ENCODE measurements around the gene RNF222.

RNF222 gene

GRCh38 chr17:8397636-8398035 lies at the start of gene RNF222:
Gene RNF222, minus strand, starts transcription at chr17:8397827. Its CDS starts 4,366 bp downstream, at chr17:8393461.
- FAIRE-seq: no peak

GRCh38 chr17:8445536-8445935 lies 47.9 kb upstream of the RNF222 start:
- no peak for FAIRE-seq
- no peak for DNase-seq (ENCODE audit: low spot score)

More at GRCh38 chr17:8397636-8398035, at the start of gene RNF222:
- no peak for DNase-seq (ENCODE audit: low spot score)

GRCh38 chr17:8444494-8444893 lies 46.9 kb upstream of the RNF222 start:
- FAIRE-seq (no peak), DNase-seq (ENCODE audit: low spot score) (no peak)

- no peak for FAIRE-seq
- DNase-seq (ENCODE audit: low spot score): no peak
Observed at GRCh38 chr17:8443756-8444155, 46.1 kb upstream of the RNF222 start.

GRCh38 chr17:8442310-8442709 lies 44.7 kb upstream of the RNF222 start:
- FAIRE-seq: no peak
- no peak for DNase-seq (ENCODE audit: low spot score)

GRCh38 chr17:8441690-8442089 lies 44.1 kb upstream of the RNF222 start:
- FAIRE-seq: no peak

GRCh38 chr17:8439681-8440080 lies 42.1 kb upstream of the RNF222 start:
- FAIRE-seq (no peak), DNase-seq (ENCODE audit: low spot score) (no peak)

More at GRCh38 chr17:8441690-8442089, 44.1 kb upstream of the RNF222 start:
- DNase-seq (ENCODE audit: low spot score): no peak

GRCh38 chr17:8438441-8438840 lies 40.8 kb upstream of the RNF222 start:
- DNase-seq (ENCODE audit: low spot score): no peak
- no peak for FAIRE-seq

GRCh38 chr17:8436844-8437171 lies 39.2 kb upstream of the RNF222 start:
- DNase-seq (ENCODE audit: low spot score) (no peak), FAIRE-seq (no peak)

GRCh38 chr17:8436169-8436843 lies 38.7 kb upstream of the RNF222 start:
- no peak for FAIRE-seq

GRCh38 chr17:8435245-8436168 lies 37.9 kb upstream of the RNF222 start, which contains the start of gene NDEL1:
Gene NDEL1, plus strand, starts transcription at chr17:8435884. Its CDS starts 8,388 bp downstream, at chr17:8444272.
- DNase-seq (ENCODE audit: low spot score) (peak; percentile 88), FAIRE-seq (no peak)

More at GRCh38 chr17:8436169-8436843, 38.7 kb upstream of the RNF222 start:
- DNase-seq (ENCODE audit: low spot score): peak; percentile 6

- FAIRE-seq (no peak), DNase-seq (ENCODE audit: low spot score) (peak; percentile 8)
Observed at GRCh38 chr17:8430966-8431365, 33.3 kb upstream of the RNF222 start.

GRCh38 chr17:8426802-8427201 lies 29.2 kb upstream of the RNF222 start:
- FAIRE-seq (no peak), DNase-seq (ENCODE audit: low spot score) (no peak)

- no peak for DNase-seq (ENCODE audit: low spot score)
- FAIRE-seq: no peak
Observed at GRCh38 chr17:8426094-8426720, 28.6 kb upstream of the RNF222 start.

GRCh38 chr17:8421571-8421970 lies 23.9 kb upstream of the RNF222 start:
- FAIRE-seq (no peak), DNase-seq (ENCODE audit: low spot score) (no peak)

GRCh38 chr17:8420041-8420934 lies 22.7 kb upstream of the RNF222 start:
- peak; percentile 6 for DNase-seq (ENCODE audit: low spot score)

GRCh38 chr17:8419305-8419704 lies 21.7 kb upstream of the RNF222 start:
- no peak for DNase-seq (ENCODE audit: low spot score)
- FAIRE-seq: no peak

More at GRCh38 chr17:8420041-8420934, 22.7 kb upstream of the RNF222 start:
- FAIRE-seq: no peak

- DNase-seq (ENCODE audit: low spot score) (no peak), FAIRE-seq (no peak)
Observed at GRCh38 chr17:8418471-8418870, 20.8 kb upstream of the RNF222 start.

- FAIRE-seq (no peak), DNase-seq (ENCODE audit: low spot score) (no peak)
Observed at GRCh38 chr17:8417806-8418205, 20.2 kb upstream of the RNF222 start.

- no peak for FAIRE-seq
- no peak for DNase-seq (ENCODE audit: low spot score)
Observed at GRCh38 chr17:8413938-8414337, 16.3 kb upstream of the RNF222 start.

GRCh38 chr17:8413328-8413727 lies 15.7 kb upstream of the RNF222 start:
- no peak for DNase-seq (ENCODE audit: low spot score)
- FAIRE-seq: no peak

Measured in RCC 7860 (cell line).